ENCODE results near the gene C1S.
A peak's percentile ranks its signal among the peaks of the same experiment; 100 is the strongest.
"Not testable (repeated sequence)": the region's sequence is repeated elsewhere in the genome, so short reads cannot be mapped to it uniquely, and the experiment has no call there.

Gene C1S

GRCh38 chr12:7101047-7101693 lies 40.7 kb downstream of the C1S start:
- H3K4me3 ChIP-seq (ENCODE audit: low read depth, low read length) = no peak overlapping the region

GRCh38 chr12:7101694-7102131 lies 41.2 kb downstream of the C1S start:
- no peak overlapping the region for H3K4me3 ChIP-seq (ENCODE audit: low read depth, low read length)

GRCh38 chr12:7102582-7102981 lies 42.1 kb downstream of the C1S start:
- H3K4me3 ChIP-seq (ENCODE audit: low read depth, low read length) = no peak overlapping the region

GRCh38 chr12:7103837-7104584 lies 43.5 kb downstream of the C1S start:
- no peak overlapping the region for H3K4me3 ChIP-seq (ENCODE audit: low read depth, low read length)

- no peak overlapping the region for H3K4me3 ChIP-seq (ENCODE audit: low read depth, low read length)
Measured at GRCh38 chr12:7106082-7106481, 45.6 kb downstream of the C1S start.

- H3K4me3 ChIP-seq (ENCODE audit: low read depth, low read length) = not testable (repeated sequence)
Measured at GRCh38 chr12:7107181-7107580, 46.7 kb downstream of the C1S start.

- peak overlapping the region; percentile 39 for H3K4me3 ChIP-seq (ENCODE audit: low read depth, low read length)
Measured at GRCh38 chr12:7107636-7108002, 47.1 kb downstream of the C1S start.

GRCh38 chr12:7108003-7108795 lies 47.7 kb downstream of the C1S start:
- H3K4me3 ChIP-seq (ENCODE audit: low read depth, low read length) = peak overlapping the region; percentile 39

- H3K4me3 ChIP-seq (ENCODE audit: low read depth, low read length) = peak within 1 kb of the TSS; percentile 39
Measured at GRCh38 chr12:7108796-7109571, 48.5 kb downstream of the C1S start, which contains the start of gene C1RL. Gene C1RL, minus strand, starts transcription at chr12:7109214. Its CDS starts 34 bp downstream, at chr12:7109180.

GRCh38 chr12:7109572-7109920 lies 49.0 kb downstream of the C1S start:
- no peak overlapping the region for H3K4me3 ChIP-seq (ENCODE audit: low read depth, low read length)

- H3K4me3 ChIP-seq (ENCODE audit: low read depth, low read length) = no peak overlapping the region
Measured at GRCh38 chr12:7110661-7111060, 50.1 kb downstream of the C1S start.

GRCh38 chr12:7112041-7112440 lies 51.5 kb downstream of the C1S start:
- no peak overlapping the region for H3K4me3 ChIP-seq (ENCODE audit: low read depth, low read length)

- no peak overlapping the region for H3K4me3 ChIP-seq (ENCODE audit: low read depth, low read length)
Measured at GRCh38 chr12:7113389-7113871, 52.9 kb downstream of the C1S start.

GRCh38 chr12:7114008-7114407 lies 53.5 kb downstream of the C1S start:
- H3K4me3 ChIP-seq (ENCODE audit: low read depth, low read length) = no peak overlapping the region

GRCh38 chr12:7114851-7115250 lies 54.3 kb downstream of the C1S start:
- H3K4me3 ChIP-seq (ENCODE audit: low read depth, low read length) = no peak overlapping the region

GRCh38 chr12:7116196-7116595 lies 55.7 kb downstream of the C1S start:
- H3K4me3 ChIP-seq (ENCODE audit: low read depth, low read length) = no peak overlapping the region

- no peak overlapping the region for H3K4me3 ChIP-seq (ENCODE audit: low read depth, low read length)
Measured at GRCh38 chr12:7116916-7117315, 56.4 kb downstream of the C1S start.

GRCh38 chr12:7117670-7118069 lies 57.2 kb downstream of the C1S start:
- H3K4me3 ChIP-seq (ENCODE audit: low read depth, low read length) = no peak overlapping the region

- H3K4me3 ChIP-seq (ENCODE audit: low read depth, low read length) = no peak overlapping the region
Measured at GRCh38 chr12:7118881-7119280, 58.4 kb downstream of the C1S start.

- no peak overlapping the region for H3K4me3 ChIP-seq (ENCODE audit: low read depth, low read length)
Measured at GRCh38 chr12:7120166-7120565, 59.6 kb downstream of the C1S start.
